ENCODE results near the gene TOP2B.

The TOP2B gene

DNA sequence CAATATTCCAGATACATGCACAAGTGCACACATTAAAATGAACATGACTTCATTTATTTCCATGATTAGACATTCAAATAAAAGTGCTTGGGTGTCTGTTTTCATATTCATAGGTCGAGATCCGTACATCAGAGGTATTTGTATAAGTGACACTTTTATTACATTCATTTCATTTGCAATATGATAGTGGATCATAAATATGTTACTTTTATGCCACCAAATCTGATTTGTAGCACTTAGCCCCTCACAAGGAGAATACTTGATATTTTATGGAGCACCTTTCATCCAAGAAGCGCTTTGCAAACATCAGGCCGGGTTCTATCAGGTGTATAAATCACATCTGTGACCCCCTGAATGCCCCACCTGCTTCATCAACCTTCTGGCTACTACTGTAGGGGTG is 100.6 kb downstream of the TOP2B start:
- in situ Hi-C loops (cut with MboI; ENCODE audit: low sequenced_read_pairs) = no loop called here

DNA sequence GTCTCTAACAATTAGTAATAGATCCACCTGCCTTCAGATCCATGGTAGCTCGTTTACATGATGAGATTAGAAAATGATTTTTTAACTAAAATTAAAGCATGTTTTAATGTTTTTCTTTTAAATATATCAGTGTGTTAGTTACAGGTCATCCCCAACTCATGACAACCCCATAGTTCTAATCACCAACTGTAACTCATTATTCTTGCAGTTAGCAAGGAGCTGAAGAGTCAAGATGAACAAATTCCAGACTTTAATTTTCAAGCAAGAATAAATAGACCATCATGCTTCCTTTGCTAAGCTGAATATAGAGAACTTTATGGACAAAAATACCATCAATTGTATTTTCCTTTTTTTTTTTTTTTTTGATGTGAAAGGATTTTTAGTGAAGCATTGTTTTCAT is 101.1 kb downstream of the TOP2B start:
- in situ Hi-C loops (cut with MboI; ENCODE audit: low sequenced_read_pairs) = no loop called here

DNA sequence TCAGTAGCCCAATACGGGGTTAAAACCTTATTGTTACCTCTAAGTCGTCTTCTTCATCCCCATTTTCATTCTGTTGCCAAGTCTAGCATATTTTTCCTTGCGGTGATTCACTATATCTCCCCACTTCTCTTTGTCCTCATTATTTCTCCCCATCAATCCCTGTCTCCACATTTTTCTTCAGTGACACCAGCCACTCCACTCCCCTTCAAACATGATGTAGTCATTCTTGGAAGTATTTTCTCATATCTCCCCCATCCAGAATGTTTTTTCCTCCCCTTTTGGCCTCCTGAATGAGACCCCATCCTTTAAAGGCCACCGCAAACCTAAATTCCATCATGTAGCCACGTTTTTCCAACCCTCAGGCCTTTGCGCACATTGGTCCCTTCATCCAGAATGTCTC is 105.9 kb downstream of the TOP2B start:
- in situ Hi-C loops (cut with MboI; ENCODE audit: low sequenced_read_pairs) = no loop called here

DNA sequence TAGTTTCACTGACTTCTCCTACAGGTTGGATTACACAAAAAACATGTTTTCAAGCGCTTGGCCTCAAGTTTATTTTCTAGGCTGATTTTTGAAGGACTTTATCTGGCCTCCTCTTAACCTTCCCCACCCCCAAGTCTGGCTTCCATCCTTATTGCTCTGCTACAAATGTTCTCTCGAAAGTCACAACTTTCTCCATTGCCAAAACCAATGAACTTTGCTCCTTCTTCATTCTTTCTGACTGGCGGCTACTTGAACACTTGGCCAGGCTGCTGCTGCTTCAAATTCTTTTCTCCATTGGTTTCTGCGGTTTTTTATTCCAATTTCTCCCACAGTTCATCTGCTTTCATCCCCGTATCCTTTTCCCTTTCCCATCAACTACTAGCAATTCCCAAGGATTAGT is 106.6 kb downstream of the TOP2B start:
- in situ Hi-C loops (cut with MboI; ENCODE audit: low sequenced_read_pairs) = no loop called here

DNA sequence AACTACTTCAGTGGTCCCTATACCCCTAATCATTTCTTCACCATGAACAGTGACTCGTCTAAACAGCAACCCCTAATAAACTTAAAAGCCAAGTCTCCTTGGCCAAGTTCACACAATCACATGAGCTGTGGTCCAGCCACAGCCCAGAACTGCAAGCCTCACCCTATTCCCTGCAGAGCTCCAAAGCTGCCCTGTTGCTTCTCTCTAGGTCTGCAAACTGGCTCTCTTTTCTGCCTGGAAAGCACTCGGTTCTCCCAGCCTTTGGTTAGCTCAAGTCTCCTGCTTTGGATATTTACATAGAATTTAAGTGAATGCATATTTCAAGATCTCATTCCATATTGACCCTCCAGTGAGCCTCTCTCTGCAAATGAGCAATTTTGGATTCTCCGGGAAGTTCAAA is 107.0 kb downstream of the TOP2B start:
- in situ Hi-C loops (cut with MboI; ENCODE audit: low sequenced_read_pairs) = no loop called here

DNA sequence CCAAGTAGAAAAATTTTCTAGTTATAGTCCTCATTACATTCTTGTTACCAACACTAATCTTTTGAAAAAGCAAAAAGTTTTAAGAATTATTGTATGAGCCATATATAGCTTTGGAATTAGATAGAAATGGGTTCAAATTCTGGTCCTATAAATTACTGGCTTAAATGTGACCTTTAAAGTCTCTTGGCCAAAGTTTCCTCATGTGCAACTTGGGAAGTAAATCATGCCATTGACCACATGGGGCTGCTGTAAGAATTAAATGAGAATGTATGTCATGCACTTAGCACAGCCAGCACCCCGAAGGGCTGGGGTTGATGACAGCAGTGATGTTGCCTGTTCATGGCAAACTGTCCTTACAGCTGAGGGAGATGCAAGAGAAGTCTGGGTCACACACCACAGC is 108.3 kb downstream of the TOP2B start:
- in situ Hi-C loops (cut with MboI; ENCODE audit: low sequenced_read_pairs) = no loop called here

DNA sequence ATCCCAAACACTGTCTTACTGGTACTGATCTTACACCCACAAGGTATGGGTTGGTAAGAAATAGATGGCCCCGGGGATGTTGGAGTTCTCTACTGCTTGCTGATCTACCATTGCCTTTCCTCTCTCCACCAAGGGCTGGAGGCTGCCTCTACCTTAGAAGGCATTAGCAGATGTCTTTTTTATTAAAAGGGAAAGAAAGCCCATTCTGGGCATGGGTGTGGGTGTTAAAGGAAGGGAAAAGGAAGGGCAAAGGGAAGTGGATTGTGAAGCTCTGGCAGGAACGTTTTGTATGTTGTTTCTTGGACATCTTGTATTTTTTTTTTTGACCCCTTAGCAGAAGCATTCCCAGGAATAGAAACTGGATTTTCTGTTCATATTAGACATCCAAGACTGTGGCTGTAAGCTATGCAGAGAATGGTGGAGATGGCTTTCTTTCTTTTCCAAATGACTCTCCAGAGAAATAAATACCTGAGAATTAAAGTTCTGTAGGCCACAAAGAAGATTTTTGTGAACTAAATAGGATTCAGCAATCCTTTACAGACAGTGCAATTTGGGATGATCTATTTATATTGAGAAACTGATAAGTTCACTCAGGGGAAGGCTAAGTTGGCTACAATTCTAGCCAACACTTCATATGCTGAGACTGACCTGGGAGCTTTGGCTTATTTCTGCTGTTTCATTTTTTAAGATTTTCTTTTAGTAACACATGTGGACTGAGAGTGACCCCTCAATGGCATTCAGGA is 108.8 kb downstream of the TOP2B start:
- in situ Hi-C loops (cut with MboI; ENCODE audit: low sequenced_read_pairs) = no loop called here

DNA sequence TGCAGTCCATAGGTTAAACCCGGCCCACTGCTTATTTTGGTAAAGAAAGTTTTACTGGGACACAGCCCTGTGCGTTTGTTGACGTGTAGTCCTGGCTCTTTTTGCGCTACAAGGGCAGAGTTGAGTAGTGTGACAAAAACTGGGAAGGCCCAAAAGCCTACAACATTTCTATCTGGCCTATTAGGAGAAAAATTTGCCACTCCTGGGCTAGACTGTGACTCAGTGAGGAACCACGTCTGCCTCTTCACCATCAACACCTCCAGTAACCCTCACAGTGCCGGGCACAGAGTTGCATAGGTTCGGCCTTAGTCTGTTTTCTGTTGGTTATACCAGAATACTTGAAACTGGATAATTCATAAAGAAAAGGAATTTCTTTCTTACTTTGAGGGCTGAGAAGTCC is 110.3 kb downstream of the TOP2B start:
- in situ Hi-C loops (cut with MboI; ENCODE audit: low sequenced_read_pairs) = no loop called here

DNA sequence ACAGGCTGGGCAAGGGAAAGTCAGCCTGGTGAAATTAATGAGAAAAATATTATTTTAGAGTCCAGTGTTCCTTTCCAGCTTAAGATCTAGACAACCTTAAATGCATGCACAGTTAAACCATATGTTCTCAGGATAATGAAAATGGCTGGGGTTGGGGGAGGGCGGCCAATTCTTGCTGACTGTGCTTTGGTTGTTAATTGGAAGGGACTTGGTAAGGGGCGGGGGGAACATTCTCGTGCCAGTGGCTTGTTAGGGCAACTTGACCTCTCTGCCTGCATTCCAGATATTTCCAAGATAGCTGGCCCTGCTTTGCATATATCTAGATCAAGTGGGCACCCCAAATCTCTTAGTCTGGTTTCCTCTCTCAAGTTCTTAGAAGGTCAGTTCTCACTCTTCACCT is 112.5 kb downstream of the TOP2B start:
- in situ Hi-C loops (cut with MboI; ENCODE audit: low sequenced_read_pairs) = no loop called here

DNA sequence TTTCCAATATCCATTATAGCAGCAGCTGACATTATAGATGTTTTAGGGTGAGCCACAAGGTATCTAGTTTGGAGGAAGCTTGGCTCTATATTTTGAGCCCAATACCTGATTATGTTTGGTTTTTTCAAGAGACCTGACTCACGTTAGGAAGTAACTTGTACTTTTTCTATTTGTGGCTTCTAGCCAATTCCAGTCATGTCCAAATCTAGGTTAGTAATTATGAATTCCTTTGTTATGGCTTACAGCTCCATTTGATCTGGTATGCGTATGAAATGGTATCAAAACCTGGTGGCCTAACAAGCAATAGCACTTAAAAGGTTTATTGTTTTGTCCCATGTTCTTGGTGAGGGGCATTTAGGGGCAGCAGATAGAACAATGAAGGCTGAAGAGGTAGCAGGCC is 115.9 kb downstream of the TOP2B start:
- in situ Hi-C loops (cut with MboI; ENCODE audit: low sequenced_read_pairs) = no loop called here

DNA sequence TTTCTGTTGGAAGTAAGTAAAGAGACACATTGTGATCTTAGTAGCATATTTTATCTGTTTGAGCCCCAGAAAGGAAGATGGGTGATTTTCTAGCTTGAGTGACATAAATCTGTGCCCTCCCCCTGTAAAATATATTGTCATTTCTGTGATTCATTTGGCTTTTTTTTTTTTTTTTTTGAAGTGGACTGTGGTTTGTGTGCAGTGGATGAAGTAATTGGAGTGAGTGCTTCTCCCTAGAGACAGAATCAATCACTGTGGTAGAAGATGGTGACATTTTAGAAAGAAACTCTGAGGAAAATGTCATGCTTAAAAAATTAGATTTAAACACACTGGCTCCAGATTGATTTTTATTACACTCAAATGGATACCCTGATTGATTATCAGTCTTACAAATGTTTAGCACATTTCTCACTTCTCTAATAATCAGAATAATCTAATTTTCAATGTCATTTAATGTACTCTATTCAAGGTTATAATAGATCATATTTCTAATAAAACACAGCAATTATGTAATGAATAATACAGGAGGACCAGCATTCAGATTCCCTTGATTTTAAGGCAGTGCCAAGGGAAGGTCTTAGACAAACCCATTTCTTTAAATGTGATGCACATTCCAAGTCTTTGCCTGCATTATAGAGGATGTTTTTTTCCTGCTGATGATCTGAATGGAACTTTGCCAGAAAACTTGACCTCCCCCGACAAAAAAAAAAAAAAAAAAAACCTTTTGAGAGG is 116.6 kb downstream of the TOP2B start:
- in situ Hi-C loops (cut with MboI; ENCODE audit: low sequenced_read_pairs) = no loop called here

Data from HL-60/S4 treated with phorbol 12-myristate 13-acetate at 8.2 ng/mL for 4 days and 3 days (cell line).